CD4-positive, alpha-beta memory T cell (primary cell): Measurements from ENCODE around the gene GREB1L. TPM values are rescaled to one million over a fixed set of nuclear protein-coding genes. Genes with fewer than 3 reads are reported as not detected.

Experiments used
- CTCF ChIA-PET: fragments of 350-600 bp; sonication (Branson Sonifier 250); formaldehyde crosslinking; loops from one replicate; lab custom pipeline; 2021; ENCODE audit warnings: inconsistent platforms; ENCODE audit not compliant: partially characterized antibody; lab: Charles Lee
- POLR2A ChIA-PET: fragments of 350-600 bp; sonication (Branson Sonifier 250); formaldehyde crosslinking; loops from one replicate; lab custom pipeline; 2021; ENCODE audit not compliant: partially characterized antibody; lab: Charles Lee
- DNase-seq, 5 donors: peaks; one replicate each; pipeline versions ENCODE4 v3.0.0 to v3.0.0-alpha.2; 2020 to 2022; ENCODE audit warnings: mixed read lengths in 1 of 5
- H3K27ac ChIP-seq: one replicate; pipeline ENCODE4 v1.7.0; 2013; ENCODE audit warnings: low read depth, low read length
- H3K27me3 ChIP-seq: 2 replicates; pipeline ENCODE4 v1.7.0; 2013; ENCODE audit warnings: mild to moderate bottlenecking, low read length, moderate library complexity; ENCODE audit not compliant: insufficient read depth
- H3K36me3 ChIP-seq: 2 replicates; pipeline ENCODE4 v1.7.0; 2013; ENCODE audit warnings: mild to moderate bottlenecking, low read length, moderate library complexity; ENCODE audit not compliant: insufficient read depth
- H3K4me1 ChIP-seq: 2 replicates; pipeline ENCODE4 v1.7.0; 2013; ENCODE audit warnings: mild to moderate bottlenecking, low read length, moderate library complexity; ENCODE audit not compliant: insufficient read depth
- H3K4me3 ChIP-seq, 2 donors: one replicate each; pipeline ENCODE4 v1.7.0; 2013; ENCODE audit warnings: low read length in 2 of 2, mild to moderate bottlenecking in 1 of 2
- H3K9me3 ChIP-seq, 2 donors: one replicate each; pipeline ENCODE4 v1.7.0; 2013; ENCODE audit warnings: low read length in 2 of 2, control low read depth in 1 of 2; ENCODE audit not compliant: control insufficient read depth in 1 of 2
- H3K27ac Mint-ChIP-seq, 7 donors: one replicate each; pipeline ENCODE4 v1.8.0; 2020 to 2021; ENCODE audit warnings: mixed read lengths in 7 of 7, mild to moderate bottlenecking in 6 of 7, inconsistent platforms in 3 of 7, moderate library complexity in 3 of 7
- H3K27me3 Mint-ChIP-seq, 2 donors: one replicate each; pipeline ENCODE4 v1.8.0; 2020 to 2021; ENCODE audit warnings: mixed read lengths in 2 of 2
- H3K36me3 Mint-ChIP-seq, 2 donors: one replicate each; pipeline ENCODE4 v1.8.0; 2020 to 2021; ENCODE audit warnings: mixed read lengths in 2 of 2, inconsistent platforms in 1 of 2, mild to moderate bottlenecking in 1 of 2
- H3K4me1 Mint-ChIP-seq, 4 donors: one replicate each; pipeline ENCODE4 v1.8.0; 2020 to 2021; ENCODE audit warnings: mixed read lengths in 4 of 4, mild to moderate bottlenecking in 1 of 4
- H3K4me3 Mint-ChIP-seq, 8 donors: one replicate each; pipeline ENCODE4 v1.8.0; 2020 to 2021; ENCODE audit warnings: mixed read lengths in 8 of 8, mild to moderate bottlenecking in 7 of 8, moderate library complexity in 6 of 8, inconsistent platforms in 3 of 8
- H3K9me3 Mint-ChIP-seq, 8 donors: one replicate each; pipeline ENCODE4 v1.8.0; 2020 to 2021; ENCODE audit warnings: mixed read lengths in 8 of 8, mild to moderate bottlenecking in 5 of 8, inconsistent platforms in 3 of 8, moderate library complexity in 1 of 8
- intact Hi-C: fragments of 100-400 bp; cut with micrococcal nuclease; formaldehyde crosslinking; loops from one replicate; pipeline ENCODE4 v1.15.1; 2023
- polyA plus RNA-seq, 2 donors: library from polyadenylated mRNA; unstranded; fragments of 300-500 nt; fragmentation: Illumina TruSeq; gene quantifications; one replicate each; pipeline ENCODE4 v1.2.3, GENCODE V29; 2021
- total RNA-seq, 2 experiments: library from RNA; stranded (reverse); gene quantifications; one replicate each; pipeline ENCODE4 v1.2.3, GENCODE V29; 2021

GREB1L gene
- total and polyA plus RNA-seq, 4 experiments from 2014 or later, result 0.16 TPM; not detected in 3

GRCh38 chr18:21484851-21485636 is 243.0 kb downstream of the GREB1L start:
- intact Hi-C loops, result no loop called here
- no peaks in the 10 kb centered on the region for H3K36me3 Mint-ChIP-seq
- H3K4me1 ChIP-seq, result no peaks in the 10 kb centered on the region
- H3K4me1 Mint-ChIP-seq, result no peaks in the 10 kb centered on the region
- no peak overlapping the region for H3K4me3 ChIP-seq
- CTCF ChIA-PET, result no interaction called here
- no peaks in the 10 kb centered on the region for H3K36me3 ChIP-seq
- POLR2A ChIA-PET, result no interaction called here
- no peaks in the 10 kb centered on the region for H3K9me3 ChIP-seq
- H3K27me3 ChIP-seq, result no peaks in the 10 kb centered on the region
- peaks cover 13 to 19% of the 10 kb centered on the region in 2 donors for H3K27me3 Mint-ChIP-seq
- no peak overlapping the region for H3K4me3 Mint-ChIP-seq
- no peak overlapping the region for H3K27ac ChIP-seq
- no peak for DNase-seq
- H3K9me3 Mint-ChIP-seq, result no peaks in the 10 kb centered on the region
- no peak overlapping the region for H3K27ac Mint-ChIP-seq

DNA sequence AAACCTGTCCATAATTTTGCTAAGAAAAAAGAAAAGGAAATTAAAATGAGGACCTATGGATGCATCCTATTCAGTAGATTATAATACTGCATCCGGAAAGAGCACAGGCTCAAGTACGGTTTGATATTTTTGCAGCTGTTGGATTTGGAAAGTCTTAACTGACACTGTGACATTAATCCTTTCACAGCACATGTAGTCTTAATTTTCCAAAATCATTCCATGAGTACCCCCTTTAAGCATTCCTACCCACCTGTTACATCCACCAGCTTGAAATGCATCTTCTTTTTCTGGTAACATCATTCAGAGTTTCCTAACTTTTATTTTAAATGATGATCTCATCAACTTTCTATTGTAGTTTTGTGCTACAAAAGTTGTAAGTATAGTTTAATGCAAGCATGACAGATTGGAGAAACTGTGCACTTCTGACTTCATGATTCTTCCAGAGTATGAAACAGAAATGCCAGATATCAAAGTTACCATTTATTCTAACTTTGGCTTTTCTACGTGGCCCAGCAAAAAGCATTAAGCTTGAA is 244.9 kb downstream of the GREB1L start:
- intact Hi-C loops, result no loop called here
- no peak overlapping the region for H3K4me3 ChIP-seq
- no peak overlapping the region for H3K27ac ChIP-seq
- no peak for DNase-seq
- no peaks in the 10 kb centered on the region for H3K27me3 ChIP-seq
- no peaks in the 10 kb centered on the region for H3K36me3 ChIP-seq
- CTCF ChIA-PET, result interaction anchor here (2.0 kb wide), 1 partner anchor 9 kb away, joined by 6 read pairs; no protein-coding TSS in a partner anchor
- H3K27ac Mint-ChIP-seq, result peak overlapping the region in 1 of 7 donors; percentile 10
- no peaks in the 10 kb centered on the region for H3K9me3 ChIP-seq
- no peaks in the 10 kb centered on the region for H3K4me1 ChIP-seq
- POLR2A ChIA-PET, result no interaction called here
- H3K4me3 Mint-ChIP-seq, result no peak overlapping the region
- H3K36me3 Mint-ChIP-seq, result no peaks in the 10 kb centered on the region
- H3K9me3 Mint-ChIP-seq, result no peaks in the 10 kb centered on the region
- H3K4me1 Mint-ChIP-seq, result no peaks in the 10 kb centered on the region
- peaks cover 8 to 10% of the 10 kb centered on the region in 2 donors for H3K27me3 Mint-ChIP-seq

GRCh38 chr18:21489119-21489750 is 247.2 kb downstream of the GREB1L start:
- peak in 4 of 5 donors; percentile 7 to 21 (median 19) for DNase-seq
- Mint-ChIP-seq H3K27ac (no peak overlapping the region), H3K4me1 (no peaks in the 10 kb centered on the region), H3K36me3 (no peaks in the 10 kb centered on the region), H3K4me3 (no peak overlapping the region), H3K9me3 (no peaks in the 10 kb centered on the region), H3K27me3 (peaks cover 7 to 10% of the 10 kb centered on the region in 2 donors)
- H3K27ac ChIP-seq, result no peak overlapping the region
- H3K9me3 ChIP-seq, result no peaks in the 10 kb centered on the region
- intact Hi-C loops, result loop anchor here (1.0 kb wide), 2 partner anchors 362 to 467 kb away; no protein-coding TSS in a partner anchor
- no peaks in the 10 kb centered on the region for H3K4me1 ChIP-seq
- no peak overlapping the region for H3K4me3 ChIP-seq
- no peaks in the 10 kb centered on the region for H3K27me3 ChIP-seq
- H3K36me3 ChIP-seq, result no peaks in the 10 kb centered on the region
- POLR2A ChIA-PET, result no interaction called here
- CTCF ChIA-PET, result interaction anchor here (0.9 to 1.8 kb wide), 10 partner anchors 9 to 471 kb away, joined by 3 to 10 read pairs (median 3); no protein-coding TSS in a partner anchor

- CTCF ChIA-PET, result interaction anchor here (0.9 to 1.8 kb wide), 7 partner anchors 10 to 466 kb away, joined by 3 to 10 read pairs (median 4); no protein-coding TSS in a partner anchor
- DNase-seq, result no peak
- Mint-ChIP-seq H3K4me1 (no peaks in the 10 kb centered on the region), H3K27me3 (peaks cover 5 to 8% of the 10 kb centered on the region in 2 donors), H3K27ac (no peak overlapping the region), H3K9me3 (no peaks in the 10 kb centered on the region), H3K4me3 (no peak overlapping the region), H3K36me3 (no peaks in the 10 kb centered on the region)
- Histone ChIP-seq H3K36me3 (no peaks in the 10 kb centered on the region), H3K4me1 (no peaks in the 10 kb centered on the region), H3K27ac (no peak overlapping the region), H3K27me3 (no peaks in the 10 kb centered on the region), H3K9me3 (no peaks in the 10 kb centered on the region), H3K4me3 (no peak overlapping the region)
- POLR2A ChIA-PET, result no interaction called here
- intact Hi-C loops, result loop anchor here (1.0 kb wide), 2 partner anchors 361 to 466 kb away; no protein-coding TSS in a partner anchor
These were observed 248.0 kb downstream of the GREB1L start for GRCh38 chr18:21489919-21490495.

DNA sequence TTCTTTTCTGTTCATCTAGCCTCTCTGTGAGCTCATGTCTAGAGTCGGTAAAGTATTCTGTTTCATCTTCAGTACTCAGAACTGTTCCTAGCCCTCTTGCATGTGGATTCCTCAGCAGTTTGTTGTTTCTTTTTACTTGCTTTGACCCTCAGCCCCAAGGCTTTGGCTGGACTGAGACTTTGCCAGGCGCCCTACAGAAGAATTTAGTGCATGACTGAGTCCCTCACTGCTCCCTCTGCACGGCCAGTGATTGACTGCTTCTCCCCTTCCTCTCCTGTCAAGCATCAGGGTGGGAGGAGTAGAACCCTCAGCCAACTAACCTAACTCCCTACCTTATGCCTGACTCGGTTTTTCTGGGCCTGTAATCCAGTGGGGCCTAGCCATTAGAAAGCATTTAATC is 248.7 kb downstream of the GREB1L start:
- no peaks in the 10 kb centered on the region for H3K36me3 ChIP-seq
- intact Hi-C loops, result no loop called here
- no peak overlapping the region for H3K27ac ChIP-seq
- Mint-ChIP-seq H3K27ac (no peak overlapping the region), H3K4me3 (no peak overlapping the region), H3K4me1 (no peaks in the 10 kb centered on the region), H3K27me3 (peaks cover 3 to 5% of the 10 kb centered on the region in 2 donors), H3K9me3 (no peaks in the 10 kb centered on the region), H3K36me3 (no peaks in the 10 kb centered on the region)
- ChIA-PET CTCF (interaction anchor here (1.6 kb wide), 1 partner anchor 12 kb away, joined by 8 read pairs; no protein-coding TSS in a partner anchor), POLR2A (no interaction called here)
- DNase-seq, result no peak
- H3K27me3 ChIP-seq, result no peaks in the 10 kb centered on the region
- H3K9me3 ChIP-seq, result no peaks in the 10 kb centered on the region
- H3K4me3 ChIP-seq, result no peak overlapping the region
- no peaks in the 10 kb centered on the region for H3K4me1 ChIP-seq

- H3K4me3 Mint-ChIP-seq, result no peak overlapping the region
These were observed 254.3 kb downstream of the GREB1L start for GRCh38 chr18:21496277-21496835.

More at GRCh38 chr18:21496277-21496835, 254.3 kb downstream of the GREB1L start:
- no peaks in the 10 kb centered on the region for H3K36me3 ChIP-seq
- no peaks in the 10 kb centered on the region for H3K27me3 ChIP-seq
- no peak for DNase-seq
- no peaks in the 10 kb centered on the region for H3K4me1 ChIP-seq
- H3K9me3 Mint-ChIP-seq, result no peaks in the 10 kb centered on the region
- no peak overlapping the region for H3K27ac ChIP-seq
- intact Hi-C loops, result no loop called here
- no peaks in the 10 kb centered on the region for H3K36me3 Mint-ChIP-seq
- H3K27me3 Mint-ChIP-seq, result peaks cover 0 to 5% of the 10 kb centered on the region in 2 donors
- ChIA-PET POLR2A (no interaction called here), CTCF (interaction anchor here (1.5 kb wide), 1 partner anchor 9 kb away, joined by 6 read pairs; no protein-coding TSS in a partner anchor)
- H3K4me1 Mint-ChIP-seq, result no peaks in the 10 kb centered on the region
- no peak overlapping the region for H3K4me3 ChIP-seq
- no peaks in the 10 kb centered on the region for H3K9me3 ChIP-seq
- H3K27ac Mint-ChIP-seq, result no peak overlapping the region
